WERI-Rb-1 (cell line): Measurements from ENCODE around the gene MACROD2.

Experiments used
- DNase-seq: peaks from one replicate; pipeline ENCODE4 v3.0.0-alpha.2; 2020
- H3K27ac ChIP-seq: fragments of 250-450 bp; sonication (Bioruptor Pico); 2 replicates; pipeline ENCODE4 v1.5.1; 2020; ENCODE audit warnings: mild to moderate bottlenecking, moderate library complexity
- H3K27me3 ChIP-seq: fragments of 250-450 bp; sonication (Bioruptor Pico); 2 replicates; pipeline ENCODE4 v1.5.1; 2021; ENCODE audit warnings: mild to moderate bottlenecking, low read depth, moderate library complexity; ENCODE audit not compliant: insufficient read depth, severe bottlenecking
- H3K36me3 ChIP-seq: fragments of 250-450 bp; sonication (Bioruptor Pico); 2 replicates; pipeline ENCODE4 v1.5.1; 2020; ENCODE audit warnings: mild to moderate bottlenecking, moderate library complexity
- H3K4me3 ChIP-seq: 2 replicates; pipeline ENCODE4 v1.5.1; 2011; ENCODE audit warnings: low read depth, mild to moderate bottlenecking, control low read depth, low read length
- H3K9me3 ChIP-seq: fragments of 250-450 bp; sonication (Bioruptor Pico); 2 replicates; pipeline ENCODE4 v1.5.1; 2021; ENCODE audit warnings: mild to moderate bottlenecking, moderate library complexity; ENCODE audit not compliant: severe bottlenecking
- TF ChIP-seq, protein P1 (sequence below): IDR thresholded peaks from 2 replicates; pipeline ENCODE4 v1.5.1; 2011; ENCODE audit warnings: low read depth, mild to moderate bottlenecking, control low read depth, inconsistent platforms, low read length

MACROD2 gene

DNA sequence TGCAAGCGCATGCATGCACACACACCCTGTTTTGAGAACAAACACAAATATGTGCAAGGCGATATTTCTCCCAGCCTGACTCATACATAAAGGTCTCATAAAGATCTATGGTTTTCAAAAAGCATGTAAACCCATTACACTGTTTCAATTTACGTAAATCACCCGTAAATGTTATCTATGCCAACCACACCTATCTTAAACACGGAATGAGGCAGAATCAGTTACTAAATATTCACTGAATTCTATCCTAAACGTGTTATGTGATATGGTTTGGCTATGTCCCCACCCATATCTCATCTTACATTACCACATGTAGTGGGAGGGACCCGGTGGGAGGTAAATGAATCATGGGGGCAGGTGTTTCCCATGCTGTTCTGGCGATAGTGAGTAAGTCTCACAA lies 1956.3 kb downstream of the MACROD2 start:
- Histone ChIP-seq H3K4me3 (no peak overlapping the region), H3K9me3 (no peaks in the 10 kb centered on the region), H3K27me3 (no peaks in the 10 kb centered on the region), H3K36me3 (no peaks in the 10 kb centered on the region), H3K27ac (no peak overlapping the region)
- TF ChIP-seq, protein P1, sequence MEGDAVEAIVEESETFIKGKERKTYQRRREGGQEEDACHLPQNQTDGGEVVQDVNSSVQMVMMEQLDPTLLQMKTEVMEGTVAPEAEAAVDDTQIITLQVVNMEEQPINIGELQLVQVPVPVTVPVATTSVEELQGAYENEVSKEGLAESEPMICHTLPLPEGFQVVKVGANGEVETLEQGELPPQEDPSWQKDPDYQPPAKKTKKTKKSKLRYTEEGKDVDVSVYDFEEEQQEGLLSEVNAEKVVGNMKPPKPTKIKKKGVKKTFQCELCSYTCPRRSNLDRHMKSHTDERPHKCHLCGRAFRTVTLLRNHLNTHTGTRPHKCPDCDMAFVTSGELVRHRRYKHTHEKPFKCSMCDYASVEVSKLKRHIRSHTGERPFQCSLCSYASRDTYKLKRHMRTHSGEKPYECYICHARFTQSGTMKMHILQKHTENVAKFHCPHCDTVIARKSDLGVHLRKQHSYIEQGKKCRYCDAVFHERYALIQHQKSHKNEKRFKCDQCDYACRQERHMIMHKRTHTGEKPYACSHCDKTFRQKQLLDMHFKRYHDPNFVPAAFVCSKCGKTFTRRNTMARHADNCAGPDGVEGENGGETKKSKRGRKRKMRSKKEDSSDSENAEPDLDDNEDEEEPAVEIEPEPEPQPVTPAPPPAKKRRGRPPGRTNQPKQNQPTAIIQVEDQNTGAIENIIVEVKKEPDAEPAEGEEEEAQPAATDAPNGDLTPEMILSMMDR, result no peak
- DNase-seq, result no peak

DNA sequence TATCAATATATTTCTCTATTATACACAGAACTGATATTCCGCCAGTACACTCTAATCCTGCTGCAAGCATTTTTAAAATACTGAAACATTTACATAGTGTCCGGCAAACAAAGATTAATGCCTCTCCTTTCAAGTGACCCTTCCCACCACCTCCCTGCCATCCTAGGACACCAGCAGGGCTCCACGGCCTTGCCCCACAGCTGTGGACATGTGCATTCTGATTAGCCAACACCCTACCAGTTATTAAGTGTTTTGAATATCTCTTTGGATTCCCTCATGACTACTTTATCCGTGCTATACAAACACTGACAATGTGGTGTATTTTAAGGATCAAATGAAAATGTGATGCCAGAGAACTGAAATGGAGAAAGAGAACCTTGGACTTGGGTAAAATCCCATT lies 1962.8 kb downstream of the MACROD2 start:
- Histone ChIP-seq H3K4me3 (no peak overlapping the region), H3K9me3 (no peaks in the 10 kb centered on the region), H3K27me3 (no peaks in the 10 kb centered on the region), H3K36me3 (no peaks in the 10 kb centered on the region), H3K27ac (no peak overlapping the region)
- no peak for DNase-seq
- TF ChIP-seq, protein P1, result no peak

DNA sequence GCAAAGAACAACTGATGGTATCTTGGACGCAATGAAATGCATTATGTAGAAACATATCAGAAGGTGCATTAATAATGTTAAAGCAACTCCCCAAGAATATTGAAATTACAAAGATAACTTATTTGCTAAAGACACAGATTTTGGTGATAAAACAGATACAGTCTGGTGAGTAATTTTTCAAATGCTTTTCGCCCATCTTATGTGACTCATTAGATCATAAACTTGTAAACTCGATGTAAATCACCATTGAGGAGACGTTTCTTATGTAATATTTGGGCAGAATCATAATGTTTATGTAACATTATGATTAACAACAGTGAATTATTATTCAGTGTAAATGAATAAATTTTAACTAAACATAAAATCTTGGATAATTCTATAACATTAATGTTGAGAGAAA lies 1969.8 kb downstream of the MACROD2 start:
- TF ChIP-seq, protein P1, result no peak
- no peak for DNase-seq
- Histone ChIP-seq H3K9me3 (no peaks in the 10 kb centered on the region), H3K27ac (no peak overlapping the region), H3K36me3 (no peaks in the 10 kb centered on the region), H3K27me3 (no peaks in the 10 kb centered on the region), H3K4me3 (no peak overlapping the region)

DNA sequence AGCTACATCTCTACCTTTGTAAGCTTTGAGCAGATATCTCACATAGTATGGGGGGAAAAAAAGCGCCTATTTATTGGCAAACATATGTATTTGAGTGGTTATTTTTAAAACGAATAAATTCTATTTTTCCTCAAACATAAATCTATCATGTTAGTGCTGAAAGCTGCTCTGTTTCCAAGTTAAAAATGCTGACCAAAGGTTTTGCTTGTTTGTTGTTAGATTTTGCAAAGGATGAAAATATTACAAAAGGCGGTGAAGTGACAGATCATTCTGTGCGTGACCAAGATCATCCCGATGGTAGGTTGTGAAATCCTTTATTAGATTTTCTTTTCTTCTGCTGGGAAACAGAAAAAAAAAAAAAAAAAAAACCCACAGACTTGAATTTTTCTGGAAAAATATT lies 1972.0 kb downstream of the MACROD2 start:
- H3K27ac ChIP-seq, result no peak overlapping the region
- no peak for DNase-seq
- no peaks in the 10 kb centered on the region for H3K36me3 ChIP-seq
- H3K27me3 ChIP-seq, result no peaks in the 10 kb centered on the region
- no peak overlapping the region for H3K4me3 ChIP-seq
- no peaks in the 10 kb centered on the region for H3K9me3 ChIP-seq
- TF ChIP-seq, protein P1, result no peak

DNA sequence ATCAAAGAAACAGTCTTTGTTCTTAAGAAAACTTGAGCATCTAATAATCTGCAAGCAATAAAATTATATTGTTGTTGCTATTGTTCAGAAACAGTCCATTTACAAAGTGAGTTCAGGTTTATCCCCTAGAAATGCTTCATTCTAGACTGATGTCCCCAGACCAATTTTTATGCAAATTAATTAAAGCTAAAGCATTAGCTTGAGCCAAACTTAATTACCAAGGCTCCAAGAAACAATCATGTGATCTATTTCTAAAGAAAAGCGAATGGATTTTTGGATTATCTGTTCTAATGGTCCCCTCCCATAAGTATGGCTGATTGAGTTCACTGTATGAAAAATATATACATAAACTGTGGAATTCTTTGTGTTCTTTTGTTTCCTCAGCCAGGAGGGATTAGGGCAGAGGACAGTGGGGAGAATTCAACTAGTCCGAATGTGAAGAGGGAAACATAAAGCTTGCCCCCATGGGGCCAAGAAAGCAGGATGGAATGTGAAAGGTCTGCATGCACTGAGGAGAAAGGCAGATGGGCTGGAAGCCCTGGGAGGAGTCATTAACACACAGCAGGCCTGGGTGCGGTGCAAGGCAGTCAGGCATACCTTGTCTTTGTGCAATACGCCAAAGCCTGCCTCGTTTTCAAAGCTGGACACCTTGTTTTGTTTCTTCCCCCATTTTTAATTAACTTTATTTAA lies 1980.9 kb downstream of the MACROD2 start:
- Histone ChIP-seq H3K27ac (no peak overlapping the region), H3K9me3 (no peaks in the 10 kb centered on the region), H3K36me3 (no peaks in the 10 kb centered on the region), H3K27me3 (no peaks in the 10 kb centered on the region), H3K4me3 (no peak overlapping the region)
- TF ChIP-seq, protein P1, result no peak
- DNase-seq, result peak; percentile 48

DNA sequence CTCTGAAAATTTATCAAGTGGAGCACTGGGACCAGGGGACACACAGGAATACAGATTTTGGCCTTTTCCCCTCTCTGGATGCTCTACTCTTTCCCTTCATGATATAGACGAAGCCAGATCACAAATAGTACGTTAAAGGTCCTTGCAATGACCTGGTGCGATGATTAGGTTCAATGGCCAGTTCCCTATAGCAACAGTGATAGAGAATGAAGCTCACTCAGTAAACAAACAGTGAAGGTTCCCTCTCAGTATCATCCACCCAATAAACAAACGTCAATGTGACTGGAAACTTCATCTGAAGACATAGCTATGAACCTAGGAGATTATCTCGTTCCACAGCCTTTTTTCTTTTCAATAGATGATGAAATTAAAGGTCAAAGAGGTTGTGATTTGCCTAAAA lies 1981.7 kb downstream of the MACROD2 start:
- Histone ChIP-seq H3K36me3 (no peaks in the 10 kb centered on the region), H3K27ac (no peak overlapping the region), H3K4me3 (no peak overlapping the region), H3K27me3 (no peaks in the 10 kb centered on the region), H3K9me3 (no peaks in the 10 kb centered on the region)
- TF ChIP-seq, protein P1, result no peak
- no peak for DNase-seq
